ENCODE data around the gene CCNH. TPM values are rescaled to one million over a fixed set of nuclear protein-coding genes. Genes with fewer than 3 reads are reported as not detected.

CCNH gene
- total and polyA plus RNA-seq, 9 donors: 21.7 to 160 (median 44.6) TPM

- 60 to 78% (median 68%) methylated on average over 1 of the region's 1 CpG for WGBS, 3 donors
- Histone ChIP-seq H3K27ac (no peak overlapping the region), H3K4me1 (ENCODE audit: insufficient read depth) (no peaks in the 10 kb centered on the region), H3K36me3 (no peaks in the 10 kb centered on the region), H3K27me3 (no peaks in the 10 kb centered on the region), H3K9me3 (no peaks in the 10 kb centered on the region), H3K4me3 (no peak overlapping the region)
- TF ChIP-seq CTCF (IDR thresholded peaks at IDR 0.05): no peak
- no peak for TF ChIP-seq EP300 (IDR thresholded peaks at IDR 0.05)
- no peak for TF ChIP-seq POLR2A (IDR thresholded peaks at IDR 0.05)
- no peak for DNase-seq
- intact Hi-C loops (cut with DNase I): no loop called here
These were observed 29.7 kb upstream of the CCNH start for GRCh38 chr5:87442419-87442818.

DNA sequence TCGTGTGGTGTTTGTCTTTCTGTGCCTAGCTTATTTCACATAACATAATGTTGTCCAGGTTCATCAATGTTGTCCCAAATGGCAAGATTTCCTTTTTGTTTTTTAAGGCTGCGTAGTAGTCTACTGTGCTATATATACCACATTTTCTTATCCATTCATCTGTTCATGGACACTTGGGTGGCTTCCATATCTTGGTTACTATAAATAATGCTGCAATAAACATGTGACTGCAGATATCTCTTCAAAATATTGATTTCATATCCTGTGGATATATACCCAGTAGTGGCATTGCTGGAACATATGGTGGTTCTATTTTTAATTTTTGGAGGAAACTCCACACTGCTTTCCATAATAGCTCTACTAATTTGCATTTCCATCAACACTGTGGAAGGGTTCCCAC, 25.5 kb upstream of the CCNH start:
- TF ChIP-seq EP300 (IDR thresholded peaks at IDR 0.05): no peak
- TF ChIP-seq POLR2A (IDR thresholded peaks at IDR 0.05): no peak
- TF ChIP-seq CTCF (IDR thresholded peaks at IDR 0.05): no peak
- Histone ChIP-seq H3K36me3 (no peaks in the 10 kb centered on the region), H3K27ac (no peak overlapping the region), H3K4me3 (no peak overlapping the region), H3K27me3 (no peaks in the 10 kb centered on the region), H3K4me1 (ENCODE audit: insufficient read depth) (no peaks in the 10 kb centered on the region), H3K9me3 (no peaks in the 10 kb centered on the region)
- DNase-seq: no peak
- intact Hi-C loops (cut with DNase I): no loop called here
- WGBS, 3 donors: 78 to 81% (median 80%) methylated on average over 2 of the region's 2 CpGs

DNA sequence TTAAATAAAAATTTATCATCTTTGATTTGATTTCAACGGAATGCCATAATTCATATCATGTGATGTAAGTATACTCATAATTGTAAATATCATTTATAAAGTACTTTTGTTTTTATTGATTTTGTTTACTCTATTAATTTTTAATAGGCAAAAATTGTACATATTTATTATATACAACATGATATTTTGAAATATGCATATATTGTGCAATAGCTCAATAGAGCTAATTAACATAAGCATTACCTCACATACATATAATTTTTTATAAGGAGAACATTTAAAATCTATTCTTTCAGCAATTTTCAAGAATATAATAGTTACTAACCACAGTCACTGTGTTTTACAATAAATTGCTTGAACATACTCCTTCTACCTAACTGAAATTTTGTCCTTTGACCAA, 25.0 kb upstream of the CCNH start:
- H3K27me3 ChIP-seq: no peaks in the 10 kb centered on the region
- no peaks in the 10 kb centered on the region for H3K36me3 ChIP-seq
- no peak overlapping the region for H3K4me3 ChIP-seq
- WGBS, 3 donors: 82 to 93% (median 83%) methylated on average over 1 of the region's 1 CpG
- DNase-seq: no peak
- no peaks in the 10 kb centered on the region for H3K4me1 ChIP-seq (ENCODE audit: insufficient read depth)
- no peak overlapping the region for H3K27ac ChIP-seq
- intact Hi-C loops (cut with DNase I): no loop called here
- H3K9me3 ChIP-seq: no peaks in the 10 kb centered on the region
- TF ChIP-seq CTCF (IDR thresholded peaks at IDR 0.05) (no peak), EP300 (IDR thresholded peaks at IDR 0.05) (no peak), POLR2A (IDR thresholded peaks at IDR 0.05) (no peak)

DNA sequence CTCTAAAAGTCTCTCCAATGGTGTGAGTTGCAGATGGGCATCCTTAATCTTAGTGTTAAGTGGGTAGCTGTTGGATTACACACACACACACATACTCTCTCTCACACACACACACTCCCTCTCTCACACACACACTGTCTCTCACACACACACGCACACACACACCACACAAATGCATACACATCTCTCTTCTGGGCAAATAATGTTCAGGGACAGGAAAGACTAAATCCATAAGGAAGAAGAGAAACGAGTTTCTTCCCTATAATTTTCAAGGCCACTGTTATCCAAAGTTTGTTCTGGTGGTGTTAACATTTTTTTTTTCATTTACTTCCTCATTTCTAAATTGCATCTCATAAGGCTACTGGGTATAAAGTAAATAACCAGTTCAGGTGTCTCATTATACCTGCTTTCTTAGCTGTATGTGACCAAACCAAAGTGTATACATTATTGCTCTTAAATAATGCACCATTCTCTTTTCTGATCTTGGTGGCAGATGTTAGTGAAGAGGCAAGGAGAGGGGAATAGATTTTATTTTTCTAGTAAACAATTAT, 22.5 kb upstream of the CCNH start:
- intact Hi-C loops (cut with DNase I): no loop called here
- DNase-seq: no peak
- no peak overlapping the region for H3K27ac ChIP-seq
- H3K27me3 ChIP-seq: no peaks in the 10 kb centered on the region
- no peak overlapping the region for H3K4me3 ChIP-seq
- TF ChIP-seq EP300 (IDR thresholded peaks at IDR 0.05): no peak
- WGBS, 3 donors: 36 to 45% (median 44%) methylated on average over 2 of the region's 2 CpGs
- no peaks in the 10 kb centered on the region for H3K4me1 ChIP-seq (ENCODE audit: insufficient read depth)
- no peaks in the 10 kb centered on the region for H3K36me3 ChIP-seq
- no peaks in the 10 kb centered on the region for H3K9me3 ChIP-seq

DNA sequence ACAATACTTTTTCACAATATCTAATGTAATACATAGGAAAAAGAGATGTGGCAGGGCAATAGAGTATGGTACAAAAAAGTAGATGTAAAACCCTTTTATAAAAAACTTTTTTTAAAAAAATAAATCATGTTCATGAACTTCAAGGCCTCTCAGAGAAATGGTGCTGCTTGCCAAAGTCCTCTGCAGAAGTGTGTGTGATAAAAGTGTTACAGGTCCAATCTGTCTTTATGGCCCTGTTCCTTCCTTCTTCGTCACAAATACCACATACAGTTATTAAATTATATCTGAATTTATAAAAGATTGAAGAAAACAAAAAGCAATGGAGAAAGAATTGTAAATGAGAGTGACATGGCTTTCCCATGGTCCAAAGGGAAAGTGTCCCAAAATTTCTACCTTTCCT, 21.7 kb upstream of the CCNH start:
- TF ChIP-seq POLR2A (IDR thresholded peaks at IDR 0.05) (no peak), EP300 (IDR thresholded peaks at IDR 0.05) (no peak), CTCF (IDR thresholded peaks at IDR 0.05) (no peak)
- Histone ChIP-seq H3K27me3 (no peaks in the 10 kb centered on the region), H3K36me3 (no peaks in the 10 kb centered on the region), H3K4me1 (ENCODE audit: insufficient read depth) (no peaks in the 10 kb centered on the region), H3K27ac (no peak overlapping the region), H3K4me3 (no peak overlapping the region), H3K9me3 (no peaks in the 10 kb centered on the region)
- WGBS, 3 donors: 35 to 47% (median 43%) methylated on average over 1 of the region's 1 CpG
- DNase-seq: no peak
- intact Hi-C loops (cut with DNase I): no loop called here

All from ovary (tissue), 9 donors.